BJ (cell line): Measurements from ENCODE around the gene CELF2. TPM values are rescaled to one million over a fixed set of nuclear protein-coding genes. Genes with fewer than 3 reads are reported as not detected.
"Not testable (repeated sequence)": the region's sequence is repeated elsewhere in the genome, so short reads cannot be mapped to it uniquely, and the experiment has no call there.

Experiments used
- CTCF ChIA-PET: fragments of 350-600 bp; formaldehyde crosslinking; extraction: SDS; loops from one replicate; lab custom pipeline; 2021; ENCODE audit warnings: antibody characterized with exemption, inconsistent platforms; lab: Yijun Ruan, JAX
- POLR2A ChIA-PET: fragments of 300-600 bp; sonication (Branson Sonifier 250); formaldehyde crosslinking; extraction: SDS; loops from one replicate; lab custom pipeline; 2021; ENCODE audit warnings: antibody characterized with exemption; lab: Charles Lee
- DNase-seq: peaks from one replicate; pipeline ENCODE4 v3.0.0-alpha.2; 2011; ENCODE audit warnings: low read depth
- H3K27me3 ChIP-seq: 2 replicates; pipeline ENCODE4 v1.6.0; 2011; ENCODE audit warnings: low read length; ENCODE audit not compliant: control insufficient read depth, insufficient read depth
- H3K36me3 ChIP-seq: 2 replicates; pipeline ENCODE4 v1.5.1; 2011; ENCODE audit warnings: low read length; ENCODE audit not compliant: control insufficient read depth, insufficient read depth
- H3K4me3 ChIP-seq: 2 replicates; pipeline ENCODE4 v1.5.1; 2011; ENCODE audit warnings: low read depth, mild to moderate bottlenecking, control low read depth, low read length
- polyA plus RNA-seq: library from polyadenylated mRNA; depleted of rRNA; stranded (reverse); fragments of >200 nt; gene quantifications from 2 replicates; pipeline ENCODE4 v1.2.3, GENCODE V29; 2011
- TF ChIP-seq, protein P1 (sequence below): IDR thresholded peaks from 2 replicates; pipeline ENCODE4 v1.5.1; 2011; ENCODE audit warnings: low read depth, mild to moderate bottlenecking, control low read depth, inconsistent platforms, low read length, moderate library complexity; ENCODE audit not compliant: insufficient read depth

The CELF2 gene
- polyA plus RNA-seq, 1 experiment = 8.8 TPM

DNA sequence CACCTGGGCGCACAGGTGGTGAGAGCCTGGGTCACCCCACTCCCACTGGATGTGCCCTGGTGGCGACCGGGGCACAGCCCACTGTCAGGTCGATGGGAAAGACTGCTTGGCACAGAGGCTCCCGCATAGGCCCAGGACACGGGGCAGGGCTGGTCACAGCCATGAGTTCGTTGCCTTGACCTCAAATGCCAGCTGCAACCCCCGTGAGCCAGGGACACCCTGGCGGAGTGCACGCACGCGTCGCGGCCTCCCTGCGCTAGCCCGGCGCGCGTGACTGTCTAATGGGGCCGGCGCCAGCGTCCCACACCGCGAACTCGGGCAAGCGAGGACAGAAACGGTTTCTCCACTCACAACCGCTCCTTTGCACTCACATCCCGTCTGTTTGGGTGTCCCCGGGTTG, 326.4 kb downstream of the CELF2 start:
- ChIA-PET POLR2A (no interaction called here), CTCF (no interaction called here)
- no peak overlapping the region for H3K4me3 ChIP-seq
- no peaks in the 10 kb centered on the region for H3K36me3 ChIP-seq
- TF ChIP-seq, protein P1, sequence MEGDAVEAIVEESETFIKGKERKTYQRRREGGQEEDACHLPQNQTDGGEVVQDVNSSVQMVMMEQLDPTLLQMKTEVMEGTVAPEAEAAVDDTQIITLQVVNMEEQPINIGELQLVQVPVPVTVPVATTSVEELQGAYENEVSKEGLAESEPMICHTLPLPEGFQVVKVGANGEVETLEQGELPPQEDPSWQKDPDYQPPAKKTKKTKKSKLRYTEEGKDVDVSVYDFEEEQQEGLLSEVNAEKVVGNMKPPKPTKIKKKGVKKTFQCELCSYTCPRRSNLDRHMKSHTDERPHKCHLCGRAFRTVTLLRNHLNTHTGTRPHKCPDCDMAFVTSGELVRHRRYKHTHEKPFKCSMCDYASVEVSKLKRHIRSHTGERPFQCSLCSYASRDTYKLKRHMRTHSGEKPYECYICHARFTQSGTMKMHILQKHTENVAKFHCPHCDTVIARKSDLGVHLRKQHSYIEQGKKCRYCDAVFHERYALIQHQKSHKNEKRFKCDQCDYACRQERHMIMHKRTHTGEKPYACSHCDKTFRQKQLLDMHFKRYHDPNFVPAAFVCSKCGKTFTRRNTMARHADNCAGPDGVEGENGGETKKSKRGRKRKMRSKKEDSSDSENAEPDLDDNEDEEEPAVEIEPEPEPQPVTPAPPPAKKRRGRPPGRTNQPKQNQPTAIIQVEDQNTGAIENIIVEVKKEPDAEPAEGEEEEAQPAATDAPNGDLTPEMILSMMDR = no peak
- DNase-seq = no peak
- H3K27me3 ChIP-seq = peaks cover 1% of the 10 kb centered on the region; the same call in 1 of the 2 replicates

DNA sequence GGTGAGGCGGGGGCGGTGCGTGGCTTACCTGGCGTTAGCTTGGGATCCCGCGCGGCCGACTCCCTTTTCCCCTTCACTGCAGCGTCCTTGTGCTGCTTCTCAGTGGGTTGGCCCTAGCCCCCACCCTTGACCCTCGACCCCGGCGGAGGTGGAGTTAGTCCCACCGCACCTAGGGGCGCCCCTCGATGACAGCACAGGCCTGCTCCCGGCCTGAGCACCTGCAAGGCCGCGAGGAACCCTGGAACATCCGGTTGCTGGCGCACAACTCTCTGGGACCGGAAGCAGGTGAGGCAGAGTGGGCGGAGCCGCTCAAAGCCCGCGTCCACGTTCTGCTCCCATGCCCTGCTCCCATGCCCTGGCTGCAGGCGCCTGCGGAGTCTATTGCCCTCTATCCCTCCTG, 326.9 kb downstream of the CELF2 start:
- Histone ChIP-seq H3K27me3 (peaks cover 1% of the 10 kb centered on the region; the same call in 1 of the 2 replicates), H3K36me3 (no peaks in the 10 kb centered on the region), H3K4me3 (no peak overlapping the region)
- CTCF ChIA-PET = no interaction called here
- POLR2A ChIA-PET = no interaction called here
- no peak for DNase-seq
- TF ChIP-seq, protein P1 = no peak

DNA sequence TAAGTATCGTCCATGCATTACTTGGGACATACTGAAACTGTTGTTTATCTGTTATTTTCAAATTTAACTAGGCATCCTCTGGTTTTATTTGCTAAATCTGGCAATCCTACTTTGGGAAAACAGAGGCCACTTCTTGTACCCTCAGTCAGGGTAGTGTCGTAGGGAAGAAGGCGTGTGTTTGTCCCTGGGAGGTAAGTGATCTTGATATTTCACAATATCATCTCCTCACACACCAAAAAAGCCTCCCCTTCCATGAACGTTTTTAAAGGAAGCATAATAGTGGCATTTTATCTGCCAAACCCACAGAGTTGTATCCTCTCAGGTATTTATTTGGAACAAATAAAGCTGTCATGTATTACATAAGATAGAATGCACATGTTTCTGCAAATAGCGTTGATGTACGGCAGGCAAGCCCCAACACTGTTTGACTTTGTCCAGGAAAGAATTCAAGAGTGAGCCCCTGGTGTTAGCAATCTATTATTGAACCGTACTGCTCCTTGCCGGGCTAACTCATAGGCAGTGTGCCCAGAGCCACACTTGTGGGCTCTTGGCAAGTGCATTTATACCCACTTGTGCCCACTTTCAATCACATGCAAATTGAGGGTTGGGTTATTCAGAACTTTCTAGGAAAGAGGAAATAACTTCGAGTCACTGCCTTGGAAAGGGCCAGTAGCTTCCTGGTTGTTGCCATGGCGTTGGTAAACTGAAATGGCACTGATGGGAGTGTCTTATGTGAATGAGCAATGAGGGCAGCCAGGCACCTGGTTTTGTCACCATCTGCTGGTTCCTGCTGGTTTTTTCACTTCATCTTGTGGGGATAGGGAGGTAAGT, 327.8 kb downstream of the CELF2 start:
- CTCF ChIA-PET = no interaction called here
- H3K4me3 ChIP-seq = no peak overlapping the region
- H3K27me3 ChIP-seq = peaks cover 1% of the 10 kb centered on the region; the same call in 1 of the 2 replicates
- DNase-seq = no peak
- POLR2A ChIA-PET = no interaction called here
- H3K36me3 ChIP-seq = no peaks in the 10 kb centered on the region
- TF ChIP-seq, protein P1 = no peak

DNA sequence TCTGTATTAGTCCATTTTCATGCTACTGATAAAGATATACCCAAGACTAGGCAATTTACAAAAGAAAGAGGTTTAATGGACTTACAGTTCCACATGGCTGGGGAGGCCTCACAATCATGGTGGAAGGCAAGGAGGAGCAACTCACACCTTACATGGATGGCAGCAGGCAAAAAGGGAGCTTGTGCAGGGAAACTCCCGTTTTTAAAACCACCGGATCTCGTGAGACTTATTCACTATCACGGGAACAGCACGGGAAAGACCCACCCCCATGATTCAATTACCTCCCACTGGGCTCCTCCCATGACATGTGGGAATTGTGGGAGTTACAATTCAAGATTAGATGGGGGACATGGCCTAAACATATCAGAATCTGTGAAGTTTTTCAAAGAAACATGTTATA, 329.9 kb downstream of the CELF2 start:
- H3K36me3 ChIP-seq, H3K4me3 ChIP-seq, DNase-seq, POLR2A ChIA-PET, H3K27me3 ChIP-seq, CTCF ChIA-PET: not testable (repeated sequence)

DNA sequence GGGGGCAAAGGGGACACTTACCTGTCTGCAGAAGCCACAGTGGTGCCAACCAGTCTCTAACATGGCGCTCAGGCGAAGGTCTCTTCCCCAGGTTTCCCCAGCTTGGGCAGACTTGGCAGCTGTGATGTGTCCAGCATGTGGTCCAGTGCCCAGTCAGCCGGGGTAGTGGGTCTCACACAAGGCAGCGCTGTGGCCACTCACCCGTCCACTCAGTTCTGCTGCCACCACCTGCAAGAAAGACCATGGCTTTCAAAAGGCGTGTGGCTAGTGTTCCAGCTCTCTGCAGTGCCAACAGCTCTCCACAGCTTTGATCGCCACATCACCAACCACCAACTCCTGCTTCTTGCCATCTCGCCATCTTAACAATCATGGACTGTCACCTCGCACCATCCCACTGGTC, 334.1 kb downstream of the CELF2 start:
- Histone ChIP-seq H3K27me3 (peaks cover 1% of the 10 kb centered on the region; the same call in 1 of the 2 replicates), H3K36me3 (no peaks in the 10 kb centered on the region), H3K4me3 (no peak overlapping the region)
- ChIA-PET CTCF (no interaction called here), POLR2A (no interaction called here)
- TF ChIP-seq, protein P1 = no peak
- DNase-seq = no peak
